Activated naive CD8-positive, alpha-beta T cell treated with anti-CD3 and anti-CD28 coated beads, Interleukin-2, amount 10 ng/mL, durations not matched to agents 7 days and 5 days (primary cell): Measurements from ENCODE around the gene ERMP1. TPM values are rescaled to one million over a fixed set of nuclear protein-coding genes. Genes with fewer than 3 reads are reported as not detected.
A peak's percentile ranks its signal among the peaks of the same experiment; 100 is the strongest.

ENCODE experiments used
- ATAC-seq: fragments of 150-1000 bp; cut with Tn5 transposase; one replicate; pipeline ENCODE4 v1.10.0; 2021; ENCODE audit warnings: low read depth, moderate library complexity
- POLR2A ChIA-PET: fragments of 350-600 bp; sonication (Branson Sonifier 250); formaldehyde crosslinking; loops from one replicate; lab custom pipeline; 2021; ENCODE audit warnings: antibody characterized with exemption; lab: Charles Lee
- DNase-seq: peaks from one replicate; pipeline ENCODE4 v3.0.0; 2021
- H3K27ac Mint-ChIP-seq: one replicate; pipeline ENCODE4 v1.8.0; 2022; ENCODE audit warnings: mild to moderate bottlenecking, mixed read lengths
- H3K27me3 Mint-ChIP-seq: one replicate; pipeline ENCODE4 v1.8.0; 2022; ENCODE audit warnings: mild to moderate bottlenecking, moderate library complexity, mixed read lengths
- H3K36me3 Mint-ChIP-seq: one replicate; pipeline ENCODE4 v1.8.0; 2021; ENCODE audit warnings: mild to moderate bottlenecking, mixed read lengths
- H3K4me1 Mint-ChIP-seq: one replicate; pipeline ENCODE4 v1.8.0; 2021; ENCODE audit warnings: mixed read lengths
- H3K4me3 Mint-ChIP-seq: one replicate; pipeline ENCODE4 v1.8.0; 2022; ENCODE audit warnings: mild to moderate bottlenecking, moderate library complexity, mixed read lengths
- H3K9me3 Mint-ChIP-seq: one replicate; pipeline ENCODE4 v1.8.0; 2021; ENCODE audit warnings: mixed read lengths
- total RNA-seq, 2 experiments: library from RNA; stranded (reverse); gene quantifications; one replicate each; pipeline ENCODE4 v1.2.3, GENCODE V29; 2021

The ERMP1 gene
- total RNA-seq, 2 experiments from 2014 or later: 26.5 to 27.7 TPM

GRCh38 chr9:5832071-5832537 is 813 bp downstream of the ERMP1 start:
- Mint-ChIP-seq H3K4me3 (peak overlapping the region; percentile 92), H3K27ac (peak overlapping the region; percentile 76), H3K36me3 (peaks cover 19% of the 10 kb centered on the region), H3K27me3 (no peaks in the 10 kb centered on the region), H3K4me1 (peaks cover 40% of the 10 kb centered on the region), H3K9me3 (no peaks in the 10 kb centered on the region)
- DNase-seq: no peak
- POLR2A ChIA-PET: interaction anchor here (0.5 to 4.5 kb wide), 12 partner anchors 12 to 851 kb away, joined by 3 to 72 read pairs (median 4); partner anchors contain the start of genes RANBP6, RIC1 and UHRF2
- peak; percentile 16 for ATAC-seq

- no peak for ATAC-seq
- no peak for DNase-seq
- Mint-ChIP-seq H3K27ac (no peak overlapping the region), H3K9me3 (no peaks in the 10 kb centered on the region), H3K4me3 (no peak overlapping the region), H3K27me3 (no peaks in the 10 kb centered on the region), H3K4me1 (peaks cover 33% of the 10 kb centered on the region), H3K36me3 (peaks cover 36% of the 10 kb centered on the region)
- POLR2A ChIA-PET: no interaction called here
Observed at GRCh38 chr9:5825895-5826622, 6.9 kb downstream of the ERMP1 start.

- ATAC-seq (no peak), DNase-seq (no peak)
- Mint-ChIP-seq H3K36me3 (peaks cover 33% of the 10 kb centered on the region), H3K9me3 (no peaks in the 10 kb centered on the region), H3K4me1 (peaks cover 25% of the 10 kb centered on the region), H3K27me3 (no peaks in the 10 kb centered on the region), H3K27ac (no peak overlapping the region), H3K4me3 (no peak overlapping the region)
- POLR2A ChIA-PET: no interaction called here
Observed at GRCh38 chr9:5825223-5825622, 7.7 kb downstream of the ERMP1 start.

GRCh38 chr9:5820425-5820824 is 12.5 kb downstream of the ERMP1 start:
- no peaks in the 10 kb centered on the region for H3K27me3 Mint-ChIP-seq
- no peak for ATAC-seq
- H3K9me3 Mint-ChIP-seq: no peaks in the 10 kb centered on the region
- POLR2A ChIA-PET: no interaction called here
- peaks cover 14% of the 10 kb centered on the region for H3K4me1 Mint-ChIP-seq
- peaks cover 39% of the 10 kb centered on the region for H3K36me3 Mint-ChIP-seq
- H3K27ac Mint-ChIP-seq: peak overlapping the region; percentile 42
- H3K4me3 Mint-ChIP-seq: no peak overlapping the region
- DNase-seq: no peak

GRCh38 chr9:5819174-5819573 is 13.7 kb downstream of the ERMP1 start:
- Mint-ChIP-seq H3K27me3 (no peaks in the 10 kb centered on the region), H3K4me1 (peaks cover 12% of the 10 kb centered on the region), H3K9me3 (no peaks in the 10 kb centered on the region), H3K36me3 (peaks cover 36% of the 10 kb centered on the region), H3K4me3 (no peak overlapping the region), H3K27ac (no peak overlapping the region)
- ATAC-seq: no peak
- POLR2A ChIA-PET: no interaction called here
- no peak for DNase-seq

- ATAC-seq (no peak), DNase-seq (no peak)
- H3K4me1 Mint-ChIP-seq: peaks cover 12% of the 10 kb centered on the region
- no peak overlapping the region for H3K27ac Mint-ChIP-seq
- H3K4me3 Mint-ChIP-seq: no peak overlapping the region
- H3K27me3 Mint-ChIP-seq: no peaks in the 10 kb centered on the region
- POLR2A ChIA-PET: no interaction called here
- peaks cover 34% of the 10 kb centered on the region for H3K36me3 Mint-ChIP-seq
- H3K9me3 Mint-ChIP-seq: no peaks in the 10 kb centered on the region
Observed at GRCh38 chr9:5818424-5819142, 14.3 kb downstream of the ERMP1 start.

- Mint-ChIP-seq H3K4me3 (no peak overlapping the region), H3K27me3 (no peaks in the 10 kb centered on the region), H3K27ac (no peak overlapping the region), H3K36me3 (peaks cover 33% of the 10 kb centered on the region), H3K4me1 (peaks cover 12% of the 10 kb centered on the region), H3K9me3 (no peaks in the 10 kb centered on the region)
- DNase-seq: no peak
- ATAC-seq: no peak
- POLR2A ChIA-PET: no interaction called here
Observed at GRCh38 chr9:5817862-5818261, 15.1 kb downstream of the ERMP1 start.

GRCh38 chr9:5815461-5815860 is 17.5 kb downstream of the ERMP1 start:
- no peak for ATAC-seq

GRCh38 chr9:5813824-5814223 is 19.1 kb downstream of the ERMP1 start:
- Mint-ChIP-seq H3K9me3 (no peaks in the 10 kb centered on the region), H3K4me1 (peaks cover 9% of the 10 kb centered on the region), H3K27ac (no peak overlapping the region), H3K36me3 (peaks cover 50% of the 10 kb centered on the region), H3K4me3 (no peak overlapping the region), H3K27me3 (no peaks in the 10 kb centered on the region)
- no peak for DNase-seq
- POLR2A ChIA-PET: no interaction called here
- no peak for ATAC-seq

More at GRCh38 chr9:5815461-5815860, 17.5 kb downstream of the ERMP1 start:
- H3K27ac Mint-ChIP-seq: no peak overlapping the region
- peaks cover 12% of the 10 kb centered on the region for H3K4me1 Mint-ChIP-seq
- H3K4me3 Mint-ChIP-seq: no peak overlapping the region
- DNase-seq: no peak
- POLR2A ChIA-PET: no interaction called here
- H3K9me3 Mint-ChIP-seq: no peaks in the 10 kb centered on the region
- H3K36me3 Mint-ChIP-seq: peaks cover 43% of the 10 kb centered on the region
- no peaks in the 10 kb centered on the region for H3K27me3 Mint-ChIP-seq

GRCh38 chr9:5811751-5812150 is 21.2 kb downstream of the ERMP1 start:
- POLR2A ChIA-PET: no interaction called here

GRCh38 chr9:5805478-5805877 is 27.4 kb downstream of the ERMP1 start:
- no peak overlapping the region for H3K4me3 Mint-ChIP-seq
- DNase-seq (no peak), ATAC-seq (no peak)
- no peaks in the 10 kb centered on the region for H3K27me3 Mint-ChIP-seq
- POLR2A ChIA-PET: no interaction called here
- peaks cover 31% of the 10 kb centered on the region for H3K36me3 Mint-ChIP-seq
- H3K27ac Mint-ChIP-seq: no peak overlapping the region
- H3K4me1 Mint-ChIP-seq: peaks cover 2% of the 10 kb centered on the region
- no peaks in the 10 kb centered on the region for H3K9me3 Mint-ChIP-seq

More at GRCh38 chr9:5811751-5812150, 21.2 kb downstream of the ERMP1 start:
- Mint-ChIP-seq H3K9me3 (no peaks in the 10 kb centered on the region), H3K4me3 (no peak overlapping the region), H3K27me3 (no peaks in the 10 kb centered on the region), H3K4me1 (peaks cover 4% of the 10 kb centered on the region), H3K36me3 (peaks cover 45% of the 10 kb centered on the region), H3K27ac (no peak overlapping the region)
- no peak for DNase-seq
- ATAC-seq: no peak

- no peak overlapping the region for H3K27ac Mint-ChIP-seq
- H3K4me3 Mint-ChIP-seq: no peak overlapping the region
- no peak for ATAC-seq
- H3K9me3 Mint-ChIP-seq: no peaks in the 10 kb centered on the region
- POLR2A ChIA-PET: no interaction called here
- peaks cover 5% of the 10 kb centered on the region for H3K4me1 Mint-ChIP-seq
- no peaks in the 10 kb centered on the region for H3K27me3 Mint-ChIP-seq
- H3K36me3 Mint-ChIP-seq: peaks cover 29% of the 10 kb centered on the region
- no peak for DNase-seq
Observed at GRCh38 chr9:5801739-5802113, 31.2 kb downstream of the ERMP1 start.

GRCh38 chr9:5800969-5801738 is 31.8 kb downstream of the ERMP1 start:
- POLR2A ChIA-PET: no interaction called here
- ATAC-seq: no peak
- Mint-ChIP-seq H3K4me3 (no peak overlapping the region), H3K36me3 (peaks cover 33% of the 10 kb centered on the region), H3K9me3 (no peaks in the 10 kb centered on the region), H3K27ac (no peak overlapping the region), H3K4me1 (peaks cover 5% of the 10 kb centered on the region), H3K27me3 (no peaks in the 10 kb centered on the region)
- no peak for DNase-seq
